Activated CD8-positive, alpha-beta memory T cell treated with anti-CD3 and anti-CD28 coated beads for 24 hours (primary cell): ENCODE measurements around the gene SLC8A3.

Experiments used
- DNase-seq: peaks from one replicate; pipeline ENCODE4 v3.0.0-alpha.2; 2020

Gene SLC8A3

GRCh38 chr14:70177081-70177800 lies 11.5 kb downstream of the SLC8A3 start:
- no peak for DNase-seq

GRCh38 chr14:70173569-70173968 lies 15.2 kb downstream of the SLC8A3 start:
- no peak for DNase-seq

GRCh38 chr14:70171726-70172125 lies 17.0 kb downstream of the SLC8A3 start:
- no peak for DNase-seq

GRCh38 chr14:70170976-70171375 lies 17.8 kb downstream of the SLC8A3 start:
- DNase-seq, result no peak

GRCh38 chr14:70168406-70168805 lies 20.3 kb downstream of the SLC8A3 start:
- DNase-seq, result no peak

- DNase-seq, result no peak
Measured at GRCh38 chr14:70166530-70167203, 22.1 kb downstream of the SLC8A3 start.

GRCh38 chr14:70162358-70162757 lies 26.4 kb downstream of the SLC8A3 start:
- no peak for DNase-seq

GRCh38 chr14:70156592-70156991 lies 32.2 kb downstream of the SLC8A3 start:
- DNase-seq, result no peak

GRCh38 chr14:70152704-70153103 lies 36.0 kb downstream of the SLC8A3 start:
- no peak for DNase-seq

GRCh38 chr14:70152081-70152480 lies 36.7 kb downstream of the SLC8A3 start:
- no peak for DNase-seq

GRCh38 chr14:70149596-70150165 lies 39.1 kb downstream of the SLC8A3 start:
- DNase-seq, result no peak

- DNase-seq, result no peak
Measured at GRCh38 chr14:70148911-70149595, 39.7 kb downstream of the SLC8A3 start.

- no peak for DNase-seq
Measured at GRCh38 chr14:70148351-70148750, 40.4 kb downstream of the SLC8A3 start.

- no peak for DNase-seq
Measured at GRCh38 chr14:70144046-70144445, 44.7 kb downstream of the SLC8A3 start.

GRCh38 chr14:70143306-70143705 lies 45.4 kb downstream of the SLC8A3 start:
- no peak for DNase-seq

GRCh38 chr14:70140614-70141013 lies 48.1 kb downstream of the SLC8A3 start:
- DNase-seq, result no peak

- DNase-seq, result no peak
Measured at GRCh38 chr14:70139384-70139783, 49.4 kb downstream of the SLC8A3 start.

- no peak for DNase-seq
Measured at GRCh38 chr14:70137788-70138187, 51.0 kb downstream of the SLC8A3 start.

- DNase-seq, result no peak
Measured at GRCh38 chr14:70133461-70133860, 55.3 kb downstream of the SLC8A3 start.

- no peak for DNase-seq
Measured at GRCh38 chr14:70130482-70130881, 58.3 kb downstream of the SLC8A3 start.

GRCh38 chr14:70127186-70127585 lies 61.6 kb downstream of the SLC8A3 start:
- DNase-seq, result no peak

- DNase-seq, result no peak
Measured at GRCh38 chr14:70123796-70124195, 65.0 kb downstream of the SLC8A3 start.

GRCh38 chr14:70121521-70121920 lies 67.2 kb downstream of the SLC8A3 start:
- no peak for DNase-seq

GRCh38 chr14:70118064-70118463 lies 70.7 kb downstream of the SLC8A3 start:
- no peak for DNase-seq
